DMS53 treated with DMSO at 0.1 percent for 48 hours (cell line): Measurements from ENCODE around the gene CAMSAP2.

Source experiments
- DNase-seq: peaks from one replicate; lab custom pipeline; 2025; ENCODE audit not compliant: unreplicated experiment; lab: John Stamatoyannopoulos, UW

CAMSAP2 gene

DNA sequence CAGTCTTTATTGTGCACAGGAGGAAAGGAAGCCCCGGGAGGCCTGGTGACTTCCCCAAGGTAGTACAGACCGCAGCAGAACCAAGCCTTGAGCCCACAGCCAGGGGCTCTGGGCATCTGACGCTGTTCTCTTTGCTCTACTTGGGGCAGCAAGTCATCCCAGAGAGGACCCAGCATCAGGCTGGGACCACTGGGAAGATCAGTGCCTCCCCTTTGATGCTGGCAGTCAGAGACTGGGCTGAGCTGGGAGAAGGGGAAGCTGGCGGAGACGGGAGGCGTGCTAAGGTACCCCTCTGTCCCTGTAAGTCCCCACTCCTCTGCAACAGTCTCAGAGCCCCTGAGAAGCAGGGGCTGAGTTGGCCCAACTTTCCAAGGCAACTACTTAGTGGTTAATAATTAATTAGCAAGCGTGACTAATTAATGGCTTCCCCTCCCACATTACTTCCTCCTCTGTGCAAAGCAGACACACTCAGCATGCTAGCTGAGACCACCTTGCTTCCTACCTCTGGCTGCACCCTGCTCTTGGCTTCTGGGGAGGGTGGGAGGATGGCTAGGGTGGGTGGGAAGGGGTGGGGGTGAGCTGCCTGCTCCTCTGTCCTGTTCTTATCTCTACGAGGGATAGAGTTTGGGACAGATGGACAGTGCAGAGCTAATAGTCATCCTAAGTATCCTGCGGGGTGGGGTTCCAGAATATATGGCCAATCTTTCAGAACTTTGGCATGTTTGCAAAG lies 157.3 kb downstream of the CAMSAP2 start:
- no peak for DNase-seq

DNA sequence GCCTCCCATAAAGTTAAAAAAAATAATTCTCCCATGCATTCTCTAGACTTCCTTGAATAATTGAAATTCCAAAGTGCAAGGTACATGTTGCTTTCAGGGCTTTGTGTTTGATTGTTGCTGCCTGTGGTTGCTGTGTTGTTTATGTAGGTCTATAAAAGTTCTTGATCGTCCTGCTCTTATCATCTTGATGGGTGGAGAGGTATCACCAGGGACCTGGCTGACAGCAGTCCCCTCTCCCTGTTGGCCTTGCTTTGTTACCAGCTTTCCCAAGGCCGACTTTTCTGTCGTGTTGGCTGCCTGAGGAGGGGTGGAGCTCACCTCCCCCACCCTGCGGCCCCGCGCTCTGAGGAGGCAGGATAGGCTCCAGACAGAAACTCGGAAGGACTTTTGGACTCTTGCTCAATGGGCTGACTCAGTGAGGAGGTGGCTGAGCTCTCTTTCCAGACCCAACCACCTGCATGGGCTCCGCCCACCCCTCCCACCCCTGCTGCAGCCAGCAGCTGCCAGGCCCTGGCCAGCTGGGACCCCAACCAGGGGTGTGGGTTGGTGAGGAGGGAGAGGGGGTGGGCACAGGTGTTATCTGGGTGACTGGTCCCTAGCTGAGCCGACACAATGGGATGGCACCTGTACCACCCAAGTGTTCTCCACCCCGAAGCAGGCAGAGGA lies 158.0 kb downstream of the CAMSAP2 start:
- DNase-seq: no peak

DNA sequence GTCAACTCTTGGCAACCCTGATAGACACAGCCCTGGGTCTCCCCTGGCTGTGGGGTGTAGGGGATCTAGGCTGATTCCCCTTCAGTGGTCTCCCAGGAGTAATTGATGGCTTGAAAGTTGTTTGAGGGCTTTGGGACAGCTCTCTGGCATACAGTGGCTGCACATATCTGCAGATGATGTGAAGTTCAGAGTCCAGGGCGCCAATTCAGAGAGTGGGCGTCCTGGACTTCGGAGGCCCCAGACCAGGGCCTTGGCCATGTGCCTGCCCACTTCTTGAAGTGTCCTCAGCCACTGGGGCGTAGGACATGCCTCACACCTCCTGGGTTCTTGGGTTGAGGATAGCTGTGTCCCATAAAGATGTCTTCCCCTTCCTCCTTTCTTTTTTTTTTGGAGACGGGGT lies 158.6 kb downstream of the CAMSAP2 start:
- no peak for DNase-seq

DNA sequence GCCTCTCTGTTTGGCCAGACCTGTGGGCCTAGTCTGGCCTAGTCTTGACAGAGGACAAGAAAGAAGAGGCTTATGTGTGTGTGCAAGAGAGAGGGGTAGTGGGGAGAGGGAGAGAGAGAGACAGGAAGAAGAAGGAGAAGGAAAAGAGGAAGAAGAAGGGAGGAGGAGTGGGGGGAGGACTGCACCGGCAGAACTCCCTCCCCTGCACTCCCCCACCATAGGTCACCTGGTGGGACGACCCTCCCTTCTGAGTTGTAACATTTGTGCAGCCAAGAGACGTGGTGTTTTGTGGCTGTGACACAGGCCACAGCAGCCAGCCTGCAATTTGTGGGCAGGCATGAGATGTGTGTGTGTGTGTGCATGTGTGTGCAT lies 160.3 kb downstream of the CAMSAP2 start:
- no peak for DNase-seq

DNA sequence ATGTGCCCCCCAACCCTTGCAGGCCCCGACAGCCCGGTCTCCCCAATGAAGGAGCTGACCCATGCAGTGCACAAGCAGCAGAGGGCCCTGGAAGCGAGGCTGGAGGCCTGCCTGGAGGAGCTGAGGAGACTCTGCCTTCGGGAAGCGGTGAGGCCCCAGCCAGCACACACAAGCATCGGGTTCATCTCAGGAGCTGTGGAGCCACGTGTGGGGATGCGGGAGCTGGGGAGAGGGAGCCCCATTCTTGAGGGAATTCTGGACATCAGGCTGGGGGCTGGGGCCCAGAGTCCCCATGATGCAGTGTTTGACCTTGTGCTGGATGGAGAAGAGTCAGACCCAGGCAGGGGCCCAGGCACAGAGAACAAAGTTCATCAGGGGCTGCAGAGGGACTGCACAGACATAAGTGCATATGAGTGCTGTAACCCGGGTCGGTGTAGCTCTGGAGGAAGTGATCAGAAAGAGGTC lies 160.8 kb downstream of the CAMSAP2 start:
- DNase-seq: no peak

DNA sequence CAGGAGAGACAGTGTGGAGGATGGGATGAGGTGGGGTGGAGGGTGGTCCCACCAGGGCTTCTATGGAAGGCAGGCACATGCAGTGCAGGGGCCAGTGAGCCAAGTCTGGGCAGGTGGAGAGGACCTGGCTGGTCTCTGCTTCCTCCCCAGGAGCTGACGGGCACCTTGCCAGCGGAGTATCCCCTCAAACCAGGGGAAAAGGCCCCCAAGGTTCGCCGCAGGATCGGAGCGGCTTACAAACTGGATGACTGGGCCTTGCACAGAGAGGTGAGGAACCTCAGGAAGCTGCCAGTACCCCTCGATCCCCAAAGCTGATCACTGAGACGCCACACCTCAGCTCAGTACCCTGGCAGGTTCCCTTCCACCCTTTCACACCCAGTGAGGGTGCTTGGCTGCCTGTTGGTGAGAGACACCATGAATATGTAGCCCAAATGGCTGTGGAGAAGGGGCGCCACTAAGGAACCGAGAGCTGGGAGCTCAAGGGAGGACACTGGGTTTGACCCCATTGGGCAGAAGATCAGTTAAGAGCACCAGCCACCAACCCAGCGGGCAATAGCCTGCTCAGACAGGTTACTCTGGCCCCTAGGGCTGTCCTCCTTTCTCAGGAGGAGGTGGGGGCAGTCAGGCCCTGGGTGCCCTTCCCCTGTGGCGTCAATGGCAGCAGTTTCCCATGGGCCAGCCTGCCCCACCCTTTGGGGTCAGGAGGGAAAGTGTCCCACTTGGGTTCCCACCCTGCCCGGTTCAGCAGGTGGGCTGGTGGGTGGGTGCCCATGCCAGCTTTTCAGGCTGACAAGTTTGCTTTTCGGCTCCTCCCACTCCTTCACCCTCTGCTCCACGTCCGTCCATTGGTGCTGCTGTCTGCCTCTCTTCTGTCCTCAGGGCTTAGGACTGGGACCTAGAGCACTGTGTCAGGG lies 161.5 kb downstream of the CAMSAP2 start:
- DNase-seq: no peak

DNA sequence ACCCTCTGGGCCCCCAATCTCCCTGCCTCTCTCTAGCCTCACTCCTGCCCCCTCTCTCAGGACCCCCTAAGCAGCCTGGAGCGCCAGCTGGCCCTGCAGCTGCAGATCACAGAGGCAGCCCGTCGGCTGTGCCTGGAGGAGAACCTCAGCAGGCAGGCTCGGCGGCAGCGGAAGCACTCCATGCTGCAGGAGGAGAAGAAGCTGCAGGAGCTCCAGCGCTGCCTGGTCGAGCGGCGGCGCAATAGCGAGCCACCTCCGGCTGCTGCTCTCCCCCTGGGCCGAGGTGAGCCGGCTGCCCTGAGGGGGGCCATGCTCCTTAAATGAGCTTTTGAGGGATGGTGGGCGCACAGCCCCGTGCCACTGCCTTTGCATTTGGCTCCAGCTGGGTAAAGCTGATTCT lies 162.2 kb downstream of the CAMSAP2 start:
- no peak for DNase-seq

DNA sequence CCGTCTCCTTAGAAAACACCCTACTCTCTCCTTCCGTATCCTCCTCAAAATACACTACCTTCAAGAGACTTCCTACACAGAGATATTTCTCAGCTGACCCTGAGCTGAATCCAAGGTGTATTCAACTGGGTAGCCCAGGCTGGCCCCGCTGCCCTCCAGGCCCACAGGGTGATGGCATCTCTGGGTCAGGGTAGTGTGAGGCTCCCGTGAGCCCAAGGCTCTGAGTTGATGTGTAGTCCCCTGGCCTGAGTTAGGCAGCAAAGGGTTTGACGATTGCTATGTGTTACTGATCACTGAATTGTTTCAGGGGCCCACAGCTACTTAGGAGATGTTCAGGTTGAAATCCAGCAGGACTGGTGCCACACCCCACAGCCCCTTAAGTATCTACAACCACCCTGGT lies 162.7 kb downstream of the CAMSAP2 start:
- no peak for DNase-seq

DNA sequence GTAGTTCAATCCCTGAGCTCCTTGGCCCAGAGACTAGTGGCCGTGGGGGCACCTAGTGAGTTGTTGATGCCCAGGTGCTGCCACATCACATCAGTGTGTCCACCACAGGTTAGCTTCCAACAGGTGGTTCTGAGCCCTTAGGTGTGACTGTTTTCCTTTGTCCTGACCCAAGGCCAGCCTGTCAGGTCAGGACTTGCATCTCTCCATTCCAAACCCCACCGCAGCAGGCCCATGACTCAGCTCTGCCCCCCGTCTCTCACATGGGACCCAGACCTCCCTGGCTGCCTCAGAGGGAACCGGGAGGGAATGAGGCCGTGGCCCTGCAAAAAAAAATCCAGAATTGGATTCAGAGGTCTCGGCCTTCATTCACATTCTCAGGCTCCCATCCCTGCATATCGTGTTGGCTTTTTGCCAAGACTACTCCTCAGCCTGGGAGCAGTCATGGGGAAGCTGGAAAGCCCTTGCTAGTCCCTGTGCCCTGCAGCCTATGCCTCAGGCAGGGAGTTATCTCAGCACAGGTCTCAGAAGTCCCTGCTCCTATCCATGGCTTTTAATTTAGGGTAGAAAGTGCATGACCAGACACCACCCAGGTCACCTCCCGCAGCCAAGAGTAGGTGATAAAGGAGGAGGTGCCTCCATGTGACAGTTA lies 163.2 kb downstream of the CAMSAP2 start:
- DNase-seq: no peak

DNA sequence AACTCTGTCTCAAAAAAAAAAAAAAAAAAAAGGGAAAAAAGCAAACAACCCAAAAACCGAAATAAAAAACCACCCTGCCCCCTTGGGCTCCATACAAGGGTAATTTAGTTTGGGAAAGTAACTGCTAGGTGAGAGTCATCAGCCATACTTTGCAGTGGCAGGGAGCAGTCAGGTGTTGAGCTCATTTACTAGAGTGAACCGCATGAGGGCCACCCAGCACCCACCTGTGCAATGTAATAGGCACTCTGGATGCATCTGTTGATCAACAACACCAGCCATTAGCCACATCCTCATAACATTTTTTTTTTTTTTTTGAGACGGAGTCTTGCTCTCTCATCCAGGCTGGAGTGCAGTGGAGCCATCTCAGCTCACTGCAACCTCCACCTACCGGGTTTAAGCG lies 165.1 kb downstream of the CAMSAP2 start:
- DNase-seq: no peak

DNA sequence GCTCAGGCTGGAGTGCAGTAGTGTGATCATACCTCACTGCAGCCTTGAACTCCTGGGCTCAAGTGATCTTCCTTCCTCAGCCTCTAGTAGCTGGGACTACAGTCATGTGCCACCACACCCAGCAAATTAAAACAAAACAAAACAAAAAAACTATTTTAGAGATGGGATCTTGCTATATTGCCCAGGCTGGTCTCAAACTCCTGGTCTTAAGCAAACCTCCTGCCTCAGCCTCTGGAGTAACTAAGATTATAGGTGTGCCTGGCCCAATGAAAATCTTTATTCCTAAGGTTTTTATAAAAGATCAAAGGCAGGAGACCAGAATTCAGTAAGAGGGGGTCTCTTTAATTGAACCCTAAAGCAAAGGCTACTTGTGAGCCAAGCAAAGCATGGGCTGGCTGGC lies 166.1 kb downstream of the CAMSAP2 start:
- DNase-seq: no peak

DNA sequence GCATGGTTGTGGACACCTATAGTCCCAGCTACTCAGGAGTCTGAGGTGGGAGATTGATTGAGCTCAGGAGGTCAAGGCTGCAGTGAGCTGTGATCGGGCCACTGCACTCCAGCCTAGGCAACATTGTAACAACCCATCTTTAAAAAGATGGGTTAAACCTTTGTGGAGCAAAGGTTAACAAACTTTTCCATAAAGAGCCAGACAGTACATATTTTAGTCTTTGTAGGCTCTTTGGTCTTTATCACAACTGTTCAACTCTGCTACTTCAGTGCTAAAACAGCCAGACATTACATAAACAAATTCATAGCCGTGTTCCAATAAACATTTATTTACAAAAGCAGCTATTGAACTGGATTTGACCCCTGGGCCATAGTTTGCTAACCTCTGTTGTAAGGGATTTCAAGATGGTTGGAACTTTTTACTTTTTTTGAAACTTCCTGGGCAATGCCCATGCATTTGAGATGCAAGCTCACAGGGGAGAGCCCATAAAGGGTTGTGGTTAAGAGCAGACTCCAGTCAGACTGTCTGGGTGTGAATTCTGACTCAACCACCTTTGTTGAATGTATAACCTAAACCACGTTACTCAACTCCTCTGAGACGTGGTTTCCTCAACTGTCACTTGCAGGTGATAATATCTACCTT lies 166.8 kb downstream of the CAMSAP2 start:
- DNase-seq: no peak

DNA sequence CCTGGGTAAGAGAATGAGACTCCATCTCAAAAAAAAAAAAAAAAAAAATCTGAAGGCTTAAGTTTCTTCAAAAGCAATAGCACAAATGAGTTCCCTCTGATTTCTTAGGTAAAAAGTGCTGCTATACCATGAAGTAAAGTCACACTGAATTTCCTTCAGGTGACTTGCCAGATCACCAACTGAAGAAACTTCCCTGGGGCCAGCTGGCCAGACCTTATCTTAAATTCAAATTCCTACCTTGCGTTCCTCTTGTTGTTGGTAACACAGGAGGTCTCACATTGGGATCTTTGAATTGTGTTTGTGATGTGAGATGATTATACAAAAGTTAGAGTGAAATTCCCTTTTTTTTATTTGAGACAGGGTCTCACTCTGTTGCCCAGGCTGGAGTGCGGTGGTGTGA lies 167.8 kb downstream of the CAMSAP2 start:
- DNase-seq: no peak

DNA sequence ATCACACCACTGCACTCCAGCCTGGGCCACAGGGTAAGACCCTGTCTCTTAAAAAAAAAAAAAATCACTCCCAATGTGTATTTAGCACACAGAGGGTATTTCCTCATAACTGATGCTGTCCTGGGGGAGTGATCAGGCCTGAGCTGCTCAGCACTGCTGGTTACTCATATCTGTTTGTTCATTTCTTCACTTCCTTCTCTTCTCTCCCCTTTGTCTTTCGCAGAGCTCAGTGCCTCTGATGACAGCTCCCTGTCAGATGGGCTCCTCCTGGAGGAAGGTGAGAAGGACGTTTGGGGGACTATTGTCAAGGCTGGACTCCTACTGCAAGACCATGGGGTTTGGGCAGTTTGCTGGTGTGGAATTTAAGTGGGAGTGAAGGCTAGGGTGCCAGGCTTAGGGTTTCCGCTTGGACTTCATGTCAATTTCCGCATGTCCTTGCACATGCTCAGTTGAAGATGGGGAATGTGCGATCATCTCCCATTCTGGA lies 169.0 kb downstream of the CAMSAP2 start:
- no peak for DNase-seq

DNA sequence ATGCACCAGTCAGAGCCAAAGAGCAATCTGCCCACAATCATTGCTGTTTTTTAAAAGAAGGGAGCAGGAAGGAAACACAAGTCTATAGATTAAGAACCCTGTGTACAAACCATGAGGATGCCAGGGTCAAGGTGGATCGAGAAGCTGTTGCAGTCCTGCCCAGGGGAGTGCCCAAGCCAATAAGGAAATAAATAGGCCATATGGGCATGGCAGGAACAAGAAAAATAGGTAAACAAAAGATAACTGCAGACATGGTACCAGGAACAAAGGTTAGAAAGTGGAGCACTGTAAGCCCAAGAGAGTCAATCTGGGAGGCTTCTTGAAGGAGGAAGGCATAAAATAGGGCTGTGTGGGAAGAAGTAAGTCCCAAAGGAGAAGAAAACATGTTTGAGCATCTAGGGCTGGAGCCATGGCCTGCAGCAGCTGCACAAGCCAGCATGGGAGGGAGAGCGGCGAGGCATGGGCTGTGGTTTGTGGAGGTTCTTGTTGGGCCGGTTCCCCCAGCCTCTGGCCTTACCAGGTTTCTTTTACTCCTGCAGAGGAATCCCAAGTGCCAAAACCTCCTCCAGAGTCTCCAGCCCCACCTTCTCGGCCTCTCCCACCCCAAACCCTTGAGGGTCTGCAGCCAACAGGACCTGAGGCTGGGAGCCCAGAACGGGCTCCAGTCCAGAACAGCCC lies 169.6 kb downstream of the CAMSAP2 start:
- DNase-seq: no peak

DNA sequence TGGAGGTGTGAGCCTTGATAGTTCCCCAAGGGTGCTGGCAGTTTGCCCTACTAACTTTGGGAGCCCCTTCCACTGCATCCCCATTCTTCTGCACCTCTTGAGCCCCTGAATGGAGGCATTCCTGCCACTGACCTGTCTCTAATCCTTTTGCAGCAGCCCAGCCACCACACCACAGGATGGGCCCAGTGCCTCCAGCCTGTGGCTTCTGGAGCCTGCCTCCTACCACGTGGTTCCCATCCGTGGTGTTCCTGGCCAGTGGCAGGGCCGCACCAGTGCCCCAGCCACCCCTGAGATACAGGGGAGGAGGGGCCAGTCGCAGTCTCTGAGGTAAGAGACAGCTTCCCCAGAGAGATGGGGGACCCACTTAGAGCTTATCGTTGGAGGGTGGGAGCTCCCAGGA lies 170.4 kb downstream of the CAMSAP2 start:
- no peak for DNase-seq

DNA sequence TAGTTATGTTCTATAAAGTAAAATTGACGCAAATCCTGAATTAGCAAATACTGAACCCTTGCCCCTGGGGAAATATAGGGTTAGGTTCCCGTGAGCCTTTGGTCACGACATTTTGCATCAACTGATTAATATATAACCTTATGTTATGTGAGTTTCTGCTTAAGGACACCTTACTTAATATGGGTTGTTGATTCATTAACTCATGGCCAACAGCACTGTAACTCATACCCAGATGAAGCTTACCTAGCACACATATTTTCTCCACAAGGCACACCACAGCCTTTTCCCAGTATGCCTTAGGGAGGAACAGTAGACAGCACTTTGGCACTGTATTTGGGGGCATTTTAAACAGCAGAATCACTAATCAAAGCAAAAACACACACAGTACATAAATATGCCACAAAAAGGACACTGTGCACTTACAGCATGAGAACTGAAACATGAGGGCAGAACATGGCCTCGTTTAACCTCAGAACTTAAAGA lies 171.1 kb downstream of the CAMSAP2 start:
- DNase-seq: no peak
